IMR-90 (cell line): ENCODE data around the gene KCNMA1. TPM values are rescaled to one million over a fixed set of nuclear protein-coding genes. Genes with fewer than 3 reads are reported as not detected.

Experiments used
- ATAC-seq: fragments of 200-7000 bp; cut with Tn5 transposase; 2 replicates; pipeline ENCODE4 v1.9.1; 2020; ENCODE audit warnings: low read depth, mild to moderate bottlenecking, moderate library complexity
- BruUV-seq: library from RNA; stranded (reverse); fragments of 400-500 nt; replicated peaks from 2 replicates; lab custom pipeline; 2021; lab: Mats Ljungman, UMichigan
- CTCF ChIA-PET: fragments of 300-600 bp; formaldehyde crosslinking; extraction: SDS; loops from one replicate; lab custom pipeline; 2021; ENCODE audit warnings: antibody characterized with exemption; lab: Yijun Ruan, JAX
- POLR2A ChIA-PET: fragments of 300-600 bp; sonication (Branson Sonifier 250); formaldehyde crosslinking; loops from one replicate; lab custom pipeline; 2022; ENCODE audit warnings: antibody characterized with exemption; ENCODE audit not compliant: unreplicated experiment; lab: Charles Lee
- DNase-seq: peaks from one replicate; pipeline ENCODE4 v3.0.0; 2013
- H2AFZ ChIP-seq: replicated peaks from 2 replicates; pipeline ENCODE3; 2013; ENCODE audit warnings: low read length, mild to moderate bottlenecking; ENCODE audit not compliant: poor library complexity
- H2AK5ac ChIP-seq: 2 replicates; pipeline ENCODE4 v1.6.1; 2013; ENCODE audit warnings: low read depth, low read length, inconsistent platforms
- H2AK9ac ChIP-seq: replicated peaks from 2 replicates; pipeline ENCODE3; 2013; ENCODE audit warnings: mild to moderate bottlenecking, low read depth, low read length, moderate library complexity; ENCODE audit not compliant: poor library complexity
- H2BK120ac ChIP-seq: 2 replicates; pipeline ENCODE4 v1.6.1; 2013; ENCODE audit warnings: low read depth, low read length, inconsistent platforms
- H2BK15ac ChIP-seq: 3 replicates; pipeline ENCODE4 v1.6.1; 2013; ENCODE audit warnings: low read depth, low read length, inconsistent platforms
- H2BK20ac ChIP-seq: 2 replicates; pipeline ENCODE4 v1.6.1; 2013; ENCODE audit warnings: low read depth, mild to moderate bottlenecking, inconsistent platforms, low read length, moderate library complexity
- H2BK5ac ChIP-seq: 2 replicates; pipeline ENCODE4 v1.6.1; 2013; ENCODE audit warnings: mild to moderate bottlenecking, low read depth, low read length, inconsistent platforms; ENCODE audit not compliant: poor library complexity, severe bottlenecking
- H3K14ac ChIP-seq: replicated peaks from 2 replicates; pipeline ENCODE4 v1.6.1; 2013; ENCODE audit warnings: low read depth, low read length, inconsistent platforms
- H3K18ac ChIP-seq: 2 replicates; pipeline ENCODE4 v1.6.1; 2013; ENCODE audit warnings: low read depth, low read length, control low read depth
- H3K23ac ChIP-seq: 2 replicates; pipeline ENCODE4 v1.6.1; 2013; ENCODE audit warnings: low read depth, low read length, inconsistent platforms
- H3K27ac ChIP-seq: 2 replicates; pipeline ENCODE4 v1.5.1; 2013; ENCODE audit warnings: mild to moderate bottlenecking, control low read depth, low read length; ENCODE audit not compliant: insufficient read depth
- H3K27me3 ChIP-seq: 2 replicates; pipeline ENCODE4 v1.6.1; 2013; ENCODE audit warnings: low read length; ENCODE audit not compliant: control insufficient read depth, insufficient read depth
- H3K36me3 ChIP-seq: 2 replicates; pipeline ENCODE4 v1.6.1; 2013; ENCODE audit warnings: low read length, mixed read lengths; ENCODE audit not compliant: control insufficient read depth, insufficient read depth
- H3K4ac ChIP-seq: 2 replicates; pipeline ENCODE4 v1.6.1; 2013; ENCODE audit warnings: low read depth, low read length, inconsistent platforms
- H3K4me1 ChIP-seq: 2 replicates; pipeline ENCODE4 v1.6.1; 2013; ENCODE audit warnings: low read length, mixed read lengths; ENCODE audit not compliant: control insufficient read depth, insufficient read depth
- H3K4me2 ChIP-seq: 2 replicates; pipeline ENCODE4 v1.6.1; 2013; ENCODE audit warnings: low read depth, mild to moderate bottlenecking, control low read depth, low read length, moderate library complexity
- H3K4me3 ChIP-seq: 2 replicates; pipeline ENCODE4 v1.5.1; 2013; ENCODE audit warnings: low read depth, mild to moderate bottlenecking, control low read depth, low read length, moderate library complexity; ENCODE audit not compliant: insufficient read depth
- H3K56ac ChIP-seq: 2 replicates; pipeline ENCODE4 v1.6.1; 2013; ENCODE audit warnings: low read length, inconsistent platforms; ENCODE audit not compliant: insufficient read depth; ENCODE audit errors: extremely low read depth
- H3K79me1 ChIP-seq, 2 experiments: 2 replicates each; pipeline ENCODE4 v1.6.1; 2013; ENCODE audit warnings: low read length in 2 of 2, inconsistent platforms in 1 of 2, low read depth in 1 of 2
- H3K9ac ChIP-seq: 2 replicates; pipeline ENCODE4 v1.6.1; 2013; ENCODE audit warnings: low read depth, low read length, control low read depth
- H3K9me1 ChIP-seq: 2 replicates; pipeline ENCODE4 v1.6.1; 2013; ENCODE audit warnings: low read length, inconsistent platforms; ENCODE audit not compliant: insufficient read depth
- H3K9me3 ChIP-seq: 2 replicates; pipeline ENCODE4 v1.6.1; 2013; ENCODE audit warnings: low read length; ENCODE audit not compliant: control insufficient read depth, insufficient read depth
- H4K20me1 ChIP-seq: 2 replicates; pipeline ENCODE4 v1.6.1; 2013; ENCODE audit warnings: low read length, inconsistent platforms; ENCODE audit not compliant: insufficient read depth
- H4K5ac ChIP-seq: 2 replicates; pipeline ENCODE4 v1.6.1; 2013; ENCODE audit warnings: mild to moderate bottlenecking, low read depth, low read length, control low read depth
- H4K8ac ChIP-seq, 2 experiments: 2 replicates each; pipeline ENCODE4 v1.6.1; 2013; ENCODE audit warnings: low read depth in 2 of 2, low read length in 2 of 2, control low read depth in 1 of 2, inconsistent platforms in 1 of 2
- H4K91ac ChIP-seq: 2 replicates; pipeline ENCODE4 v1.6.1; 2013; ENCODE audit warnings: low read depth, low read length, inconsistent platforms; ENCODE audit not compliant: insufficient read depth
- BHLHE40 ChIP-seq: fragments of 150-350 bp; IDR thresholded peaks from 2 replicates; pipeline ENCODE4 v1.6.1; 2016; ENCODE audit warnings: mild to moderate bottlenecking, low read depth, low read length
- CEBPB ChIP-seq: IDR thresholded peaks from 2 replicates; pipeline ENCODE4 v1.6.1; 2012; ENCODE audit warnings: low read depth, low read length, improper control_type of control experiment
- CTCF ChIP-seq: conservative IDR thresholded peaks from 2 replicates; pipeline ENCODE4 v1.5.1; 2012; ENCODE audit warnings: mild to moderate bottlenecking, low read depth, low read length, improper control_type of control experiment
- ELK1 ChIP-seq: fragments of 150-350 bp; IDR thresholded peaks from 2 replicates; pipeline ENCODE4 v1.6.1; 2016; ENCODE audit warnings: low read depth, mild to moderate bottlenecking, low read length, moderate library complexity, borderline replicate concordance
- MAFK ChIP-seq: IDR thresholded peaks from 2 replicates; pipeline ENCODE4 v1.6.1; 2012; ENCODE audit warnings: low read depth, low read length, improper control_type of control experiment
- MAZ ChIP-seq: IDR thresholded peaks from 2 replicates; pipeline ENCODE4 v1.6.1; 2012; ENCODE audit warnings: low read depth, mild to moderate bottlenecking, low read length, improper control_type of control experiment, moderate library complexity, borderline replicate concordance
- MXI1 ChIP-seq: IDR thresholded peaks from 2 replicates; pipeline ENCODE4 v1.6.1; 2012; ENCODE audit warnings: low read depth, mild to moderate bottlenecking, low read length, moderate library complexity, borderline replicate concordance
- NFE2L2 ChIP-seq: fragments of 150-350 bp; IDR thresholded peaks from 2 replicates; pipeline ENCODE4 v1.6.1; 2016; ENCODE audit warnings: low read depth, mild to moderate bottlenecking, low read length
- POLR2A ChIP-seq: IDR thresholded peaks from 2 replicates; pipeline ENCODE4 v1.6.1; 2012; ENCODE audit warnings: mild to moderate bottlenecking, low read depth, low read length
- RAD21 ChIP-seq: IDR thresholded peaks from 2 replicates; pipeline ENCODE4 v1.6.1; 2012; ENCODE audit warnings: low read length, improper control_type of control experiment
- RFX5 ChIP-seq: IDR thresholded peaks from 2 replicates; pipeline ENCODE4 v1.8.0; 2012; ENCODE audit warnings: low read depth, mild to moderate bottlenecking, low read length, moderate library complexity
- SMC3 ChIP-seq: fragments of 150-350 bp; IDR thresholded peaks from 2 replicates; pipeline ENCODE4 v1.6.1; 2016; ENCODE audit warnings: low read depth, mild to moderate bottlenecking, antibody characterized with exemption, low read length, moderate library complexity
- WGBS, 2 experiments: methylation state at CpG; one replicate each; pipeline versions ENCODE4 v1.1.5 to v1.1.7; 2013; ENCODE audit warnings: missing lambda C conversion rate in 2 of 2; ENCODE audit not compliant: insufficient read length in 1 of 2; ENCODE audit errors: extremely low coverage in 2 of 2; 5-methylcytosine and 5-hydroxymethylcytosine counted together
- dilution Hi-C: fragments of 300-500 bp; cut with HindIII; formaldehyde crosslinking; loops from one replicate; pipeline ENCODE4 v1.14.3; 2018; ENCODE audit warnings: low sequenced_read_pairs; ENCODE audit not compliant: unreplicated experiment
- in situ Hi-C: fragments of 300-500 bp; cut with MboI; formaldehyde crosslinking; loops from 3 replicates; pipeline ENCODE4 v1.14.3; 2019; ENCODE audit warnings: low sequenced_read_pairs, inconsistent platforms, mixed read lengths
- intact Hi-C: fragments of 100-400 bp; cut with micrococcal nuclease; formaldehyde crosslinking; loops from 2 replicates; pipeline ENCODE4 v1.10.0; 2022
- polyA plus RNA-seq, 3 experiments: library from polyadenylated mRNA; depleted of rRNA; stranded (reverse); fragments of >200 nt; gene quantifications; 2 replicates each; pipeline ENCODE4 v1.2.3, GENCODE V29; 2012; ENCODE audit warnings: low replicate concordance in 1 of 3
- total RNA-seq: library from RNA; depleted of rRNA; stranded (reverse); fragments of >200 nt; gene quantifications from 2 replicates; pipeline ENCODE4 v1.2.3, GENCODE V29; 2012

The KCNMA1 gene
- total and polyA plus RNA-seq, 2 of the 4 experiments (the other 2 are of a cell fraction): 25.6 to 29.6 TPM

GRCh38 chr10:76917071-76917470 is 720.5 kb downstream of the KCNMA1 start:
- Histone ChIP-seq H2BK120ac (no peak overlapping the region), H3K27me3 (no peaks in the 10 kb centered on the region), H3K9me1 (no peaks in the 10 kb centered on the region), H4K20me1 (no peaks in the 10 kb centered on the region), H3K4me1 (no peaks in the 10 kb centered on the region), H2AK9ac (no peak overlapping the region), H2AK5ac (no peak overlapping the region), H3K14ac (no peak overlapping the region), H3K9ac (no peak overlapping the region), H3K27ac (no peak overlapping the region), H3K56ac (no peak overlapping the region), H3K4me2 (no peak overlapping the region), H3K79me1 (no peaks in the 10 kb centered on the region), H3K4me3 (no peak overlapping the region), H4K91ac (no peak overlapping the region), H3K18ac (no peak overlapping the region), H3K23ac (no peak overlapping the region), H4K8ac (no peak overlapping the region), H3K9me3 (no peaks in the 10 kb centered on the region), H4K5ac (no peak overlapping the region), H3K4ac (no peak overlapping the region), H3K36me3 (no peaks in the 10 kb centered on the region), H2BK20ac (no peak overlapping the region), H2BK5ac (no peak overlapping the region), H2AFZ (no peak overlapping the region), H2BK15ac (no peak overlapping the region)
- no TSS peak for BruUV-seq
- ChIA-PET CTCF (no interaction called here), POLR2A (no interaction called here)
- TF ChIP-seq MAFK (no peak), ELK1 (no peak), POLR2A (no peak), NFE2L2 (no peak), CTCF (no peak), RFX5 (no peak), MAZ (no peak), BHLHE40 (no peak), RAD21 (no peak), SMC3 (no peak), CEBPB (no peak), MXI1 (no peak)
- WGBS, 2 experiments: no CpG with 5 or more reads among the region's 8 CpGs
- intact Hi-C loops (no loop called here), dilution Hi-C loops (no loop called here), in situ Hi-C loops (no loop called here)
- no peak for ATAC-seq
- DNase-seq: no peak
